Omental fat pad (tissue), 4 donors: ENCODE measurements around the gene SLC5A6. TPM values are rescaled to one million over a fixed set of nuclear protein-coding genes. Genes with fewer than 3 reads are reported as not detected.

ENCODE experiments used
- ATAC-seq: fragments of 150-250 bp; one replicate; pipeline ENCODE4 v1.9.1; 2016; ENCODE audit warnings: mild to moderate bottlenecking, moderate library complexity; ENCODE audit not compliant: low FRiP score
- DNase-seq: peaks from one replicate; pipeline ENCODE4 v3.0.0-alpha.2; 2019; ENCODE audit warnings: low spot score
- CTCF ChIP-seq, 3 donors: fragments of 450-650 bp; IDR thresholded peaks; one replicate each; pipeline ENCODE4 v1.5.1; 2016 to 2017; ENCODE audit warnings: antibody characterized with exemption in 3 of 3, mild to moderate bottlenecking in 3 of 3, moderate library complexity in 2 of 3
- total RNA-seq, 4 donors: library from RNA; depleted of rRNA; stranded (reverse); fragments of >200 nt; gene quantifications; one replicate each; pipeline ENCODE4 v1.1.0, GENCODE V29; 2016

The SLC5A6 gene
- total RNA-seq, 4 donors from 2014 or later, result 37.4 to 106 (median 83.6) TPM

- no peak for ATAC-seq
- no peak for DNase-seq
- TF ChIP-seq CTCF (IDR thresholded peaks at IDR 0.05), result no peak
Measured at GRCh38 chr2:27251766-27252165, 39.7 kb upstream of the SLC5A6 start.

- DNase-seq (no peak), ATAC-seq (no peak)
- no peak for TF ChIP-seq CTCF (IDR thresholded peaks at IDR 0.05)
Measured at GRCh38 chr2:27250652-27251379, 38.7 kb upstream of the SLC5A6 start.

- no peak for TF ChIP-seq CTCF (IDR thresholded peaks at IDR 0.05)
- no peak for ATAC-seq
- no peak for DNase-seq
Measured at GRCh38 chr2:27249891-27250651, 38.0 kb upstream of the SLC5A6 start.

GRCh38 chr2:27249159-27249890 is 37.3 kb upstream of the SLC5A6 start:
- no peak for ATAC-seq
- no peak for TF ChIP-seq CTCF (IDR thresholded peaks at IDR 0.05)
- no peak for DNase-seq

GRCh38 chr2:27247893-27248292 is 35.8 kb upstream of the SLC5A6 start:
- DNase-seq, result no peak
- ATAC-seq, result no peak
- no peak for TF ChIP-seq CTCF (IDR thresholded peaks at IDR 0.05)

GRCh38 chr2:27245626-27246025 is 33.6 kb upstream of the SLC5A6 start:
- TF ChIP-seq CTCF (IDR thresholded peaks at IDR 0.05), result no peak
- ATAC-seq (no peak), DNase-seq (no peak)
